Measurements from ENCODE around the gene MMD2. TPM values are rescaled to one million over a fixed set of nuclear protein-coding genes. Genes with fewer than 3 reads are reported as not detected.

MMD2 gene
- total RNA-seq, 1 experiment from 2014 or later, result not detected

DNA sequence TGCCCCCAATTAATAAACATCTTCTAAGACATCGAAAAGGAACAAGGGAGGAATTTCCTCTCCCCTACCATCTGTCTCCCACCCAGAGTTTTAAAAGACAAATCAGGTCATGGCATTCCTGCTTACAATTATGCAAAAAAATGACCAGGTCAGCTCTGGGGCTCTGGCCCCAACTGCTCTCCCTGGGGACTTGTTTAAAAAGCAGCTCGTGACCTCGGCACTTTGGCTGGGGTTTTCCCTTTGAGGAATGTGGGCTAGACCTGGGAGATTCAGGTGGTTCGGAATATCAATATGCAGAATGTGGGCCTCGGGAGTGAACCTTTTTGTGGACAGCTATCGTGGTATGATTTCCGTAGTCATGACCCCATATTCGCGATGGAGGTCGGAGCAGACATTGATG is 74.8 kb downstream of the MMD2 start (continued):
- TF ChIP-seq ZNF532 (CRISPR knock-in tag; IDR thresholded peaks at IDR 0.05; ENCODE audit: borderline replicate concordance), result no peak
- no peak for TF ChIP-seq RORB (CRISPR knock-in tag; IDR thresholded peaks at IDR 0.05)
- TF ChIP-seq ESRRA (CRISPR knock-in tag; IDR thresholded peaks at IDR 0.05; ENCODE audit: borderline replicate concordance), result no peak
- TF ChIP-seq ELF4 (CRISPR knock-in tag; IDR thresholded peaks at IDR 0.05; ENCODE audit: low read depth), result no peak

DNA sequence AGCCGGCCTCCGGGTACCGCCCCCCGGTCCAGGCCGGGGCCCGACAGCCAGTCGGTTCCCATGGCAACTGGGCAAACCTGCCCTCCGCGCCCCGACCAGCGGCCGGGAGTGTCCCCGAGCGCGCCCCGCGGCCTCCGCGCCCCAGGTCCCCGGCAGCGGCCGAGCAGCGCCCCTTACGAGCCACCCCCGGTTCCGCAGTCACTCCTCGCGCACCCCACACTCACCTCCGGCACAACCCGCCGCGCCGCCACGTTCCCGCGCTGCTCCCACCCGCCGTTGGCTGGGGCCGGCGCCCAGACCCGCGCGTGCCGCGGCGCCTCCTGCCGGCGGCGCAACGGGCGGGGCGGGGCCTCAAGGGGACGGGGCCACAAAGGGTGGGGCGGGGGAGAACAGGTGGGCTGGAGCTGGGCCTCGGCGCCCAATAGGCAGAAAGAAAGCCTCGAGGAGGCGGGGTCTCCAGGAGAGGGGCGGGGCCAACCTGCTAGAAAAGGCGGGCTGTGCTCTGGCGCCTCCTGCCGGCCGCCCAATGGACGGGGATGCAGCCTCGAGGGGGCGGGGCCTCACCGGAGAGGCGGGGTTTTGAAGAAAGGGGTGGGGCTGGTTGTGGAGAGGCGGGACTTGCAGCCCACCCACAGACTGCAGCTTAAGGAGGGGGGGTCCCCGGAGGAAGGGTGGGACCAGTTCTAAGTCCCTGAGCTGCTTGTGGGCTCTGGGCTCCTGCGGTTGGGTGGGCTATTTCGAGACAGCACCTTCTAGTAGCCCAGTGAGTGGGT is 75.4 kb downstream of the MMD2 start, which contains the start of gene RADIL:
RADIL (minus strand) TSS at position 345 of the 773 bp plus-strand sequence. CDS start 5,577 bp downstream, outside the sequence.
- H3K27me3 Mint-ChIP-seq (ENCODE audit: low read depth), result peaks cover 12% of the 10 kb centered on the region; the same call in 1 of the 2 replicates
- CTCF ChIA-PET, result interaction anchor here (0.6 to 5.5 kb wide), 53 partner anchors 9 to 594 kb away, joined by 3 to 83 read pairs (median 5); partner anchors contain the start of genes AP5Z1, MMD2, PAPOLB and RBAK
- ATAC-seq (peak; percentile 92), DNase-seq (ENCODE audit: low spot score) (peak; percentile 98)
- H3K27ac Mint-ChIP-seq, result peak within 1 kb of the TSS; percentile 50
- H3K9me3 Mint-ChIP-seq, result no peaks in the 10 kb centered on the region
- peak within 1 kb of the TSS; percentile 81 for H3K4me3 Mint-ChIP-seq
- TF ChIP-seq CTCF (IDR thresholded peaks at IDR 0.05) (peak; percentile 88), TEAD4 (CRISPR knock-in tag; IDR thresholded peaks at IDR 0.05) (no peak), SP1 (CRISPR knock-in tag; conservative IDR thresholded peaks at IDR 0.05) (peak; percentile 94), ZNF281 (CRISPR knock-in tag; IDR thresholded peaks at IDR 0.05) (no peak), MYBL2 (CRISPR knock-in tag; IDR thresholded peaks at IDR 0.05) (no peak), FOXP1 (CRISPR knock-in tag; IDR thresholded peaks at IDR 0.05; ENCODE audit: borderline replicate concordance) (peak; percentile 48; the same call in 1 of the 2 replicates), ELF4 (CRISPR knock-in tag; IDR thresholded peaks at IDR 0.05; ENCODE audit: low read depth) (no peak), RELA (CRISPR knock-in tag; IDR thresholded peaks at IDR 0.05; ENCODE audit: borderline replicate concordance) (no peak), ATF1 (CRISPR knock-in tag; IDR thresholded peaks at IDR 0.05) (no peak)
- TF ChIP-seq, protein P1, sequence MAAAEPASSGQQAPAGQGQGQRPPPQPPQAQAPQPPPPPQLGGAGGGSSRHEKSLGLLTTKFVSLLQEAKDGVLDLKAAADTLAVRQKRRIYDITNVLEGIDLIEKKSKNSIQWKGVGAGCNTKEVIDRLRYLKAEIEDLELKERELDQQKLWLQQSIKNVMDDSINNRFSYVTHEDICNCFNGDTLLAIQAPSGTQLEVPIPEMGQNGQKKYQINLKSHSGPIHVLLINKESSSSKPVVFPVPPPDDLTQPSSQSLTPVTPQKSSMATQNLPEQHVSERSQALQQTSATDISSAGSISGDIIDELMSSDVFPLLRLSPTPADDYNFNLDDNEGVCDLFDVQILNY (CRISPR knock-in tag; IDR thresholded peaks at IDR 0.05), result peak; percentile 86
- TF ChIP-seq, protein P2, sequence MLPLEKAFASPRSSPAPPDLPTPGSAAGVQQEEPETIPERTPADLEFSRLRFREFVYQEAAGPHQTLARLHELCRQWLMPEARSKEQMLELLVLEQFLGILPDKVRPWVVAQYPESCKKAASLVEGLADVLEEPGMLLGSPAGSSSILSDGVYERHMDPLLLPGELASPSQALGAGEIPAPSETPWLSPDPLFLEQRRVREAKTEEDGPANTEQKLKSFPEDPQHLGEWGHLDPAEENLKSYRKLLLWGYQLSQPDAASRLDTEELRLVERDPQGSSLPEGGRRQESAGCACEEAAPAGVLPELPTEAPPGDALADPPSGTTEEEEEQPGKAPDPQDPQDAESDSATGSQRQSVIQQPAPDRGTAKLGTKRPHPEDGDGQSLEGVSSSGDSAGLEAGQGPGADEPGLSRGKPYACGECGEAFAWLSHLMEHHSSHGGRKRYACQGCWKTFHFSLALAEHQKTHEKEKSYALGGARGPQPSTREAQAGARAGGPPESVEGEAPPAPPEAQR (CRISPR knock-in tag; IDR thresholded peaks at IDR 0.05), result no peak
- peaks cover 13% of the 10 kb centered on the region for H3K4me1 Mint-ChIP-seq
- POLR2A ChIA-PET, result interaction anchor here (1.0 to 1.7 kb wide), 2 partner anchors 91 to 176 kb away, joined by 3 read pairs; no protein-coding TSS in a partner anchor
- no peaks in the 10 kb centered on the region for H3K36me3 Mint-ChIP-seq

Data from WTC11 (cell line).